SK-N-SH (cell line): ENCODE data around the gene GPRC5B. TPM values are rescaled to one million over a fixed set of nuclear protein-coding genes. Genes with fewer than 3 reads are reported as not detected.

Source experiments
- CTCF ChIA-PET: fragments of 300-600, 350-600 bp; formaldehyde crosslinking; extraction: SDS; loops from one replicate; lab custom pipeline; 2021; lab: Yijun Ruan, JAX
- POLR2A ChIA-PET: fragments of 350-600 bp; sonication (Branson Sonifier 250); formaldehyde crosslinking; extraction: SDS; loops from one replicate; lab custom pipeline; 2020; ENCODE audit warnings: antibody characterized with exemption, inconsistent platforms; lab: Yijun Ruan, JAX
- DNase-seq: peaks from one replicate; pipeline ENCODE4 v3.0.0; 2012
- H2AFZ ChIP-seq: fragments of 200-600 bp; sonication (generic); 2 replicates; pipeline ENCODE4 v1.8.1; 2016; ENCODE audit warnings: antibody characterized with exemption, mild to moderate bottlenecking, low read depth
- H3F3A ChIP-seq: fragments of 200-600 bp; sonication (generic); replicated peaks from 2 replicates; pipeline ENCODE3; 2016; ENCODE audit warnings: antibody characterized with exemption, mild to moderate bottlenecking; ENCODE audit not compliant: insufficient read depth
- H3K27ac ChIP-seq, 2 experiments: fragments of 200-500 bp in 1 of 2; fragments of 200-600 bp in 1 of 2; sonication (Bioruptor generic) in 1 of 2; sonication (generic), shearing (Covaris generic) in 1 of 2; 2 replicates each; pipeline versions ENCODE4 v1.5.1 to v1.6.1; 2014 to 2016; ENCODE audit warnings: low read depth in 2 of 2, inconsistent platforms in 1 of 2, low read length in 1 of 2, mild to moderate bottlenecking in 1 of 2, mixed read lengths in 1 of 2
- H3K27me3 ChIP-seq: fragments of 200-600 bp; sonication (generic), shearing (Covaris generic); 2 replicates; pipeline ENCODE4 v1.6.1; 2016; ENCODE audit warnings: mixed run types; ENCODE audit not compliant: insufficient read depth
- H3K36me3 ChIP-seq, 2 experiments: fragments of 200-500 bp in 1 of 2; fragments of 200-600 bp in 1 of 2; sonication (Bioruptor generic) in 1 of 2; sonication (generic) in 1 of 2; replicated peaks in 1 of 2; 2 replicates each; pipeline versions ENCODE3 to v1.5.1; 2014 to 2016; ENCODE audit warnings: low read length in 1 of 2, mild to moderate bottlenecking in 1 of 2; ENCODE audit not compliant: insufficient read depth in 2 of 2, control insufficient read depth in 1 of 2
- H3K4me1 ChIP-seq, 2 experiments: fragments of 200-500 bp in 1 of 2; fragments of 200-600 bp in 1 of 2; sonication (Bioruptor generic) in 1 of 2; sonication (generic), shearing (Covaris generic) in 1 of 2; 2 replicates each; pipeline versions ENCODE4 v1.5.1 to v1.6.1; 2014 to 2016; ENCODE audit warnings: low read depth in 1 of 2, low read length in 1 of 2, mixed run types in 1 of 2; ENCODE audit not compliant: insufficient read depth in 2 of 2, control insufficient read depth in 1 of 2
- H3K4me2 ChIP-seq: fragments of 200-600 bp; sonication (generic), shearing (Covaris generic); 2 replicates; pipeline ENCODE4 v1.6.1; 2017; ENCODE audit warnings: mixed run types
- H3K4me3 ChIP-seq, 2 experiments: fragments of 200-500 bp in 1 of 2; fragments of 200-600 bp in 1 of 2; sonication (Bioruptor generic) in 1 of 2; sonication (generic), shearing (Covaris generic) in 1 of 2; 2 replicates each; pipeline versions ENCODE4 v1.5.1 to v1.8.1; 2014 to 2016; ENCODE audit warnings: low read depth in 2 of 2, inconsistent platforms in 1 of 2, low read length in 1 of 2, mild to moderate bottlenecking in 1 of 2, mixed read lengths in 1 of 2, moderate library complexity in 1 of 2
- H3K79me2 ChIP-seq: fragments of 200-600 bp; sonication (generic); 2 replicates; pipeline ENCODE4 v1.8.1; 2017; ENCODE audit warnings: mild to moderate bottlenecking; ENCODE audit not compliant: insufficient read depth
- H3K9ac ChIP-seq: fragments of 200-600 bp; sonication (generic); 2 replicates; pipeline ENCODE4 v1.6.1; 2017; ENCODE audit warnings: mixed run types
- H3K9me2 ChIP-seq: fragments of 200-600 bp; sonication (generic); 2 replicates; pipeline ENCODE4 v1.6.1; 2017; ENCODE audit warnings: mixed run types
- H3K9me3 ChIP-seq: fragments of 200-600 bp; sonication (generic); 2 replicates; pipeline ENCODE4 v1.6.1; 2017; ENCODE audit warnings: mixed run types, mild to moderate bottlenecking, moderate library complexity
- H4K20me1 ChIP-seq: fragments of 200-600 bp; sonication (generic); 2 replicates; pipeline ENCODE4 v1.6.1; 2017; ENCODE audit warnings: mild to moderate bottlenecking, mixed run types; ENCODE audit not compliant: insufficient read depth
- CHD2 ChIP-seq: fragments of 150-350 bp; IDR thresholded peaks from 2 replicates; pipeline ENCODE4 v1.6.1; 2018; ENCODE audit warnings: low read length; ENCODE audit not compliant: partially characterized antibody
- CTCF ChIP-seq: fragments of 200-600 bp; sonication (generic); IDR thresholded peaks from 2 replicates; pipeline ENCODE4 v1.6.1; 2017; ENCODE audit warnings: antibody characterized with exemption, mild to moderate bottlenecking, moderate library complexity
- EP300 ChIP-seq, 2 experiments: IDR thresholded peaks; 2 replicates each; pipeline versions ENCODE4 v1.4.0 to v1.6.1; 2012; ENCODE audit warnings: borderline replicate concordance in 1 of 2, low read depth in 1 of 2, low read length in 1 of 2
- EZH2phosphoT487 ChIP-seq: fragments of 200-600 bp; sonication (generic); IDR thresholded peaks from 2 replicates; pipeline ENCODE4 v1.6.1; 2017; ENCODE audit warnings: low read depth, mixed run types, mild to moderate bottlenecking, antibody characterized with exemption, moderate library complexity, borderline replicate concordance
- FOSL2 ChIP-seq: IDR thresholded peaks from 2 replicates; pipeline ENCODE4 v1.4.0; 2012; ENCODE audit warnings: low read depth, mild to moderate bottlenecking, moderate library complexity, borderline replicate concordance
- FOXM1 ChIP-seq: IDR thresholded peaks from 2 replicates; pipeline ENCODE4 v1.4.0; 2012; ENCODE audit warnings: low read depth, mild to moderate bottlenecking
- GABPA ChIP-seq: IDR thresholded peaks from 2 replicates; pipeline ENCODE4 v1.4.0; 2012; ENCODE audit warnings: low read depth, mild to moderate bottlenecking
- GATA2 ChIP-seq: sonication (generic); formaldehyde crosslinking; IDR thresholded peaks from 2 replicates; pipeline ENCODE4 v1.5.0; 2020; ENCODE audit warnings: mild to moderate bottlenecking, missing genetic modification reagents
- IRF3 ChIP-seq: fragments of 150-350 bp; IDR thresholded peaks from 2 replicates; pipeline ENCODE4 v1.6.1; 2016; ENCODE audit warnings: mild to moderate bottlenecking, low read depth, low read length
- JUND ChIP-seq: IDR thresholded peaks from 2 replicates; pipeline ENCODE4 v1.4.0; 2012
- MAX ChIP-seq: IDR thresholded peaks from 2 replicates; pipeline ENCODE4 v1.4.0; 2012; ENCODE audit warnings: low read depth
- MEF2A ChIP-seq: IDR thresholded peaks from 2 replicates; pipeline ENCODE4 v1.4.0; 2012; ENCODE audit warnings: low read depth, borderline replicate concordance
- MXI1 ChIP-seq: IDR thresholded peaks from 2 replicates; pipeline ENCODE4 v1.6.1; 2012; ENCODE audit warnings: mild to moderate bottlenecking, low read depth, low read length, improper control_type of control experiment
- NFIC ChIP-seq: IDR thresholded peaks from 2 replicates; pipeline ENCODE4 v1.4.0; 2012; ENCODE audit warnings: borderline replicate concordance
- PBX3 ChIP-seq: IDR thresholded peaks from 2 replicates; pipeline ENCODE4; 2012
- RAD21 ChIP-seq: IDR thresholded peaks from 2 replicates; pipeline ENCODE4 v1.6.1; 2012; ENCODE audit warnings: mild to moderate bottlenecking, low read length
- RXRA ChIP-seq: IDR thresholded peaks from 2 replicates; pipeline ENCODE4 v1.4.0; 2012; ENCODE audit warnings: low read depth, mild to moderate bottlenecking, borderline replicate concordance
- TAF1 ChIP-seq: IDR thresholded peaks from 2 replicates; pipeline ENCODE4 v1.6.1; 2012; ENCODE audit warnings: low read depth, mild to moderate bottlenecking, low read length, moderate library complexity, borderline replicate concordance
- YY1 ChIP-seq: IDR thresholded peaks from 2 replicates; pipeline ENCODE4 v1.4.0; 2012; ENCODE audit warnings: low read depth, mild to moderate bottlenecking
- ZBTB33 ChIP-seq: IDR thresholded peaks from 2 replicates; pipeline ENCODE4 v1.4.0; 2012; ENCODE audit warnings: low read depth, borderline replicate concordance
- WGBS: methylation state at CpG from one replicate; pipeline ENCODE4 v1.1.6; 2017; ENCODE audit warnings: low lambda C conversion rate; 5-methylcytosine and 5-hydroxymethylcytosine counted together
- polyA plus RNA-seq, 3 experiments: library from polyadenylated mRNA; depleted of rRNA; stranded (reverse); fragments of >200 nt; gene quantifications; 2 replicates each; pipeline ENCODE4 v1.2.3, GENCODE V29; 2012

The GPRC5B gene
- polyA plus RNA-seq, 1 of the 3 experiments (the other 2 are of a cell fraction), result 1.1 TPM

GRCh38 chr16:19875900-19876299 is 8.7 kb downstream of the GPRC5B start:
- no peak for DNase-seq
- TF ChIP-seq CHD2 (no peak), RXRA (no peak), NFIC (no peak), GATA2 (CRISPR knock-in tag) (no peak), YY1 (no peak), TAF1 (no peak), PBX3 (no peak), FOXM1 (no peak), MXI1 (no peak)
- Histone ChIP-seq H2AFZ (no peak overlapping the region), H3K27me3 (no peaks in the 10 kb centered on the region), H3K27ac (no peak overlapping the region), H3K79me2 (no peaks in the 10 kb centered on the region), H3F3A (no peaks in the 10 kb centered on the region), H3K4me2 (no peak overlapping the region), H3K36me3 (no peaks in the 10 kb centered on the region), H3K9ac (no peak overlapping the region), H3K9me3 (no peaks in the 10 kb centered on the region), H3K4me3 (no peak overlapping the region), H3K4me1 (no peaks in the 10 kb centered on the region; a peak in 1 of 4 replicates), H4K20me1 (no peaks in the 10 kb centered on the region), H3K9me2 (no peaks in the 10 kb centered on the region)
- ChIA-PET POLR2A (no interaction called here), CTCF (interaction anchor here (1.1 to 3.0 kb wide), 3 partner anchors 11 to 316 kb away, joined by 3 to 10 read pairs (median 6); no protein-coding TSS in a partner anchor)
- WGBS, result 80% methylated on average over 6 of the region's 6 CpGs

- Histone ChIP-seq H3K36me3 (no peaks in the 10 kb centered on the region), H3K4me3 (no peak overlapping the region), H2AFZ (no peak overlapping the region), H3K4me2 (no peak overlapping the region), H3K9ac (no peak overlapping the region), H3K9me3 (no peaks in the 10 kb centered on the region), H3K9me2 (no peaks in the 10 kb centered on the region), H3K27ac (no peak overlapping the region), H3K79me2 (no peaks in the 10 kb centered on the region), H3K27me3 (no peaks in the 10 kb centered on the region), H3K4me1 (no peaks in the 10 kb centered on the region; a peak in 1 of 4 replicates), H3F3A (no peaks in the 10 kb centered on the region), H4K20me1 (no peaks in the 10 kb centered on the region)
- no peak for DNase-seq
- ChIA-PET CTCF (interaction anchor here (0.8 to 3.0 kb wide), 4 partner anchors 10 to 509 kb away, joined by 3 to 10 read pairs (median 6); partner anchors contain the start of gene GPRC5B), POLR2A (no interaction called here)
- WGBS, result 80% methylated on average over 14 of the region's 18 CpGs
- TF ChIP-seq RAD21 (no peak), GATA2 (CRISPR knock-in tag) (no peak), EZH2phosphoT487 (no peak), ZBTB33 (no peak), YY1 (no peak), CHD2 (no peak), FOSL2 (no peak), FOXM1 (no peak), GABPA (no peak), CTCF (no peak), MAX (no peak), IRF3 (no peak), JUND (no peak), EP300 (IDR thresholded peaks at IDR 0.05; ENCODE audit: borderline replicate concordance in 1 of 2, low read depth in 1 of 2, low read length in 1 of 2) (no peak), MEF2A (no peak), RXRA (no peak)
These were observed 9.6 kb downstream of the GPRC5B start for GRCh38 chr16:19874851-19875546.
